KMS-11 (cell line): Measurements from ENCODE around the gene CYTH3.

Experiments
- H2AFZ ChIP-seq: fragments of 200-600 bp; sonication (generic); 2 replicates; pipeline ENCODE4 v1.6.1; 2016; ENCODE audit warnings: antibody characterized with exemption, mixed run types, low read depth
- H3K27ac ChIP-seq: fragments of 200-600 bp; sonication (generic); 2 replicates; pipeline ENCODE4 v1.6.1; 2016; ENCODE audit warnings: mild to moderate bottlenecking, mixed run types
- H3K27me3 ChIP-seq: fragments of 200-600 bp; sonication (generic); 2 replicates; pipeline ENCODE4 v1.6.1; 2017; ENCODE audit warnings: mild to moderate bottlenecking, low read depth, mixed run types, moderate library complexity; ENCODE audit not compliant: insufficient read depth
- H3K36me3 ChIP-seq: fragments of 200-600 bp; sonication (generic); 2 replicates; pipeline ENCODE4 v1.6.1; 2017; ENCODE audit warnings: mild to moderate bottlenecking, mixed run types; ENCODE audit not compliant: insufficient read depth
- H3K4me1 ChIP-seq: fragments of 200-600 bp; sonication (generic); 2 replicates; pipeline ENCODE4 v1.6.1; 2016; ENCODE audit warnings: mild to moderate bottlenecking, low read depth, mixed run types; ENCODE audit not compliant: poor library complexity, severe bottlenecking
- H3K4me2 ChIP-seq: fragments of 200-600 bp; sonication (generic); 2 replicates; pipeline ENCODE4 v1.7.0; 2016; ENCODE audit warnings: mild to moderate bottlenecking, mixed run types
- H3K4me3 ChIP-seq: fragments of 200-600 bp; sonication (generic); IDR thresholded peaks from 2 replicates; pipeline ENCODE4 v1.6.1; 2017; ENCODE audit warnings: low read depth, low read length, mixed read lengths; ENCODE audit not compliant: insufficient read depth
- H3K79me2 ChIP-seq: fragments of 200-600 bp; sonication (generic); 2 replicates; pipeline ENCODE4 v1.6.1; 2016; ENCODE audit warnings: low read depth, mixed run types; ENCODE audit not compliant: insufficient read depth
- H3K9ac ChIP-seq: fragments of 200-600 bp; sonication (generic); 2 replicates; pipeline ENCODE4 v1.6.1; 2016; ENCODE audit warnings: mild to moderate bottlenecking, mixed run types
- H4K20me1 ChIP-seq: fragments of 200-600 bp; sonication (generic); 2 replicates; pipeline ENCODE4 v1.6.1; 2016; ENCODE audit warnings: mild to moderate bottlenecking, mixed run types; ENCODE audit not compliant: insufficient read depth
- CTCF ChIP-seq: fragments of 200-600 bp; sonication (generic); conservative IDR thresholded peaks from 2 replicates; pipeline ENCODE4 v1.6.1; 2017; ENCODE audit warnings: low read depth, mild to moderate bottlenecking, antibody characterized with exemption, low read length, moderate library complexity, mixed read lengths

The CYTH3 gene

GRCh38 chr7:6188389-6188788 lies 84.0 kb downstream of the CYTH3 start:
- Histone ChIP-seq H3K4me1 (no peaks in the 10 kb centered on the region), H3K27ac (no peak overlapping the region), H3K36me3 (no peaks in the 10 kb centered on the region), H3K27me3 (no peaks in the 10 kb centered on the region), H3K4me3 (no peak overlapping the region), H3K9ac (no peak overlapping the region), H4K20me1 (no peaks in the 10 kb centered on the region), H3K4me2 (no peak overlapping the region), H3K79me2 (no peaks in the 10 kb centered on the region), H2AFZ (no peak overlapping the region)
- no peak for TF ChIP-seq CTCF

GRCh38 chr7:6186577-6186976 lies 85.8 kb downstream of the CYTH3 start:
- Histone ChIP-seq H3K4me2 (no peak overlapping the region), H3K9ac (no peak overlapping the region), H3K36me3 (no peaks in the 10 kb centered on the region), H3K4me3 (no peak overlapping the region), H3K79me2 (no peaks in the 10 kb centered on the region), H3K27ac (no peak overlapping the region), H4K20me1 (no peaks in the 10 kb centered on the region), H2AFZ (no peak overlapping the region), H3K27me3 (no peaks in the 10 kb centered on the region), H3K4me1 (no peaks in the 10 kb centered on the region)
- TF ChIP-seq CTCF = no peak

- no peaks in the 10 kb centered on the region for H3K27me3 ChIP-seq
- H3K4me1 ChIP-seq = peaks cover 5% of the 10 kb centered on the region
- no peak overlapping the region for H3K4me2 ChIP-seq
- no peaks in the 10 kb centered on the region for H4K20me1 ChIP-seq
- no peaks in the 10 kb centered on the region for H3K79me2 ChIP-seq
- TF ChIP-seq CTCF = no peak
- H3K27ac ChIP-seq = no peak overlapping the region
- no peak overlapping the region for H3K9ac ChIP-seq
- no peak overlapping the region for H2AFZ ChIP-seq
- no peaks in the 10 kb centered on the region for H3K36me3 ChIP-seq
- H3K4me3 ChIP-seq = no peak overlapping the region
Observed at GRCh38 chr7:6182993-6183392, 89.4 kb downstream of the CYTH3 start.

- Histone ChIP-seq H3K9ac (no peak overlapping the region), H3K36me3 (no peaks in the 10 kb centered on the region), H3K79me2 (no peaks in the 10 kb centered on the region)
Observed at GRCh38 chr7:6181136-6181535, 91.3 kb downstream of the CYTH3 start.

More at GRCh38 chr7:6181136-6181535, 91.3 kb downstream of the CYTH3 start:
- Histone ChIP-seq H2AFZ (no peak overlapping the region), H3K4me1 (peaks cover 5% of the 10 kb centered on the region), H4K20me1 (no peaks in the 10 kb centered on the region), H3K4me2 (no peak overlapping the region), H3K27ac (no peak overlapping the region), H3K4me3 (no peak overlapping the region), H3K27me3 (no peaks in the 10 kb centered on the region)
- no peak for TF ChIP-seq CTCF
